OCI-LY7 (cell line): ENCODE results near the gene PARD3. TPM values are rescaled to one million over a fixed set of nuclear protein-coding genes. Genes with fewer than 3 reads are reported as not detected.

Source experiments
- BruUV-seq: library from RNA; stranded (reverse); fragments of 400-500 nt; replicated peaks from 2 replicates; lab custom pipeline; 2021; lab: Mats Ljungman, UMichigan
- CTCF ChIA-PET: fragments of 300-600 bp; sonication (Branson Sonifier 250); formaldehyde crosslinking; loops from one replicate; lab custom pipeline; 2022; ENCODE audit warnings: antibody characterized with exemption; ENCODE audit not compliant: unreplicated experiment; lab: Charles Lee
- POLR2A ChIA-PET: fragments of 300-600 bp; sonication (Branson Sonifier 250); formaldehyde crosslinking; loops from one replicate; lab custom pipeline; 2022; ENCODE audit warnings: antibody characterized with exemption; lab: Charles Lee
- DNase-seq: peaks from one replicate; pipeline ENCODE4 v3.0.0-alpha.2; 2015; ENCODE audit warnings: low spot score
- H2AFZ ChIP-seq: fragments of 200-600 bp; sonication (generic), shearing (Covaris generic); 2 replicates; pipeline ENCODE4 v1.6.1; 2014; ENCODE audit warnings: mild to moderate bottlenecking, antibody characterized with exemption, low read length, moderate library complexity
- H3K27ac ChIP-seq: fragments of 200-600 bp; sonication (generic); 2 replicates; pipeline ENCODE4 v1.5.1; 2014; ENCODE audit warnings: mixed run types, low read depth, mild to moderate bottlenecking, moderate library complexity, low read length, inconsistent platforms; ENCODE audit not compliant: poor library complexity, severe bottlenecking
- H3K36me3 ChIP-seq: fragments of 200-600 bp; sonication (generic); 2 replicates; pipeline ENCODE4 v1.6.1; 2014; ENCODE audit warnings: mild to moderate bottlenecking, antibody characterized with exemption, low read length, moderate library complexity, mixed read lengths; ENCODE audit not compliant: insufficient read depth
- H3K4me1 ChIP-seq: fragments of 200-600 bp; sonication (generic); 2 replicates; pipeline ENCODE4 v1.5.1; 2014; ENCODE audit warnings: mild to moderate bottlenecking, low read length; ENCODE audit not compliant: insufficient read depth, poor library complexity, severe bottlenecking
- H3K4me2 ChIP-seq: fragments of 200-600 bp; sonication (generic); 2 replicates; pipeline ENCODE4 v1.6.1; 2014; ENCODE audit warnings: mild to moderate bottlenecking, low read length
- H3K4me3 ChIP-seq: fragments of 200-600 bp; sonication (generic); 2 replicates; pipeline ENCODE4 v1.5.1; 2014; ENCODE audit warnings: mild to moderate bottlenecking, low read depth, low read length; ENCODE audit not compliant: poor library complexity, severe bottlenecking
- H3K79me2 ChIP-seq: fragments of 200-600 bp; sonication (generic); 2 replicates; pipeline ENCODE4 v1.6.1; 2016; ENCODE audit warnings: low read depth, mild to moderate bottlenecking, low read length, moderate library complexity, mixed read lengths; ENCODE audit not compliant: insufficient read depth
- H3K9me2 ChIP-seq: fragments of 200-600 bp; sonication (generic); 2 replicates; pipeline ENCODE4 v1.6.1; 2016; ENCODE audit warnings: mild to moderate bottlenecking, low read length, mixed read lengths; ENCODE audit not compliant: insufficient read depth
- H3K9me3 ChIP-seq: fragments of 200-600 bp; sonication (generic); 2 replicates; pipeline ENCODE4 v1.6.1; 2014; ENCODE audit warnings: mild to moderate bottlenecking, mixed run types, low read length, mixed read lengths
- H4K20me1 ChIP-seq: fragments of 200-600 bp; sonication (generic); 2 replicates; pipeline ENCODE4 v1.6.1; 2014; ENCODE audit warnings: mild to moderate bottlenecking, antibody characterized with exemption, low read length, moderate library complexity, mixed read lengths; ENCODE audit not compliant: insufficient read depth
- CTCF ChIP-seq: fragments of 200-600 bp; sonication (generic); conservative IDR thresholded peaks from 2 replicates; pipeline ENCODE4 v1.5.1; 2014; ENCODE audit warnings: mild to moderate bottlenecking, antibody characterized with exemption, low read length, moderate library complexity, mixed read lengths
- EZH2phosphoT487 ChIP-seq: fragments of 200-600 bp; sonication (generic); IDR thresholded peaks from 2 replicates; pipeline ENCODE4 v1.6.1; 2018; ENCODE audit warnings: low read depth, borderline replicate concordance, mild to moderate bottlenecking, mixed run types, antibody characterized with exemption, low read length, moderate library complexity, mixed read lengths
- intact Hi-C: fragments of 100-400 bp; cut with micrococcal nuclease; formaldehyde crosslinking; loops from one replicate; pipeline ENCODE4 v1.10.0; 2022; ENCODE audit not compliant: unreplicated experiment
- total RNA-seq, 2 experiments: library from RNA; depleted of rRNA in 1 of 2; stranded (reverse); fragments of >200 nt in 1 of 2; shearing (Covaris generic) in 1 of 2; gene quantifications; 2 replicates each; pipeline ENCODE4 v1.2.3, GENCODE V29; 2014 to 2022

Gene PARD3
- total RNA-seq, 2 experiments from 2014 or later: not detected

GRCh38 chr10:34473174-34474008 lies 341.7 kb downstream of the PARD3 start:
- no peak for TF ChIP-seq CTCF
- no peak for TF ChIP-seq EZH2phosphoT487
- Histone ChIP-seq H4K20me1 (no peaks in the 10 kb centered on the region), H3K4me2 (no peak overlapping the region), H3K79me2 (no peaks in the 10 kb centered on the region), H3K36me3 (no peaks in the 10 kb centered on the region), H3K9me3 (no peaks in the 10 kb centered on the region), H3K4me3 (no peak overlapping the region), H3K4me1 (no peaks in the 10 kb centered on the region), H3K27ac (no peak overlapping the region), H2AFZ (no peak overlapping the region), H3K9me2 (no peaks in the 10 kb centered on the region)
- intact Hi-C loops: no loop called here
- POLR2A ChIA-PET: no interaction called here
- BruUV-seq: no TSS peak
- no peak for DNase-seq
- CTCF ChIA-PET: no interaction called here

GRCh38 chr10:34470307-34470706 lies 344.8 kb downstream of the PARD3 start:
- BruUV-seq: no TSS peak
- H4K20me1 ChIP-seq: no peaks in the 10 kb centered on the region
- no peaks in the 10 kb centered on the region for H3K4me1 ChIP-seq
- H3K79me2 ChIP-seq: no peaks in the 10 kb centered on the region
- H3K27ac ChIP-seq: no peak overlapping the region
- ChIA-PET CTCF (no interaction called here), POLR2A (no interaction called here)
- DNase-seq: no peak
- no peak overlapping the region for H2AFZ ChIP-seq
- no peaks in the 10 kb centered on the region for H3K9me2 ChIP-seq
- no peaks in the 10 kb centered on the region for H3K9me3 ChIP-seq
- no peak overlapping the region for H3K4me3 ChIP-seq
- intact Hi-C loops: no loop called here
- H3K4me2 ChIP-seq: no peak overlapping the region
- TF ChIP-seq EZH2phosphoT487 (no peak), CTCF (no peak)
- H3K36me3 ChIP-seq: no peaks in the 10 kb centered on the region

- H3K4me3 ChIP-seq: no peak overlapping the region
- no peaks in the 10 kb centered on the region for H3K79me2 ChIP-seq
- no peaks in the 10 kb centered on the region for H3K9me2 ChIP-seq
- no peaks in the 10 kb centered on the region for H3K4me1 ChIP-seq
- intact Hi-C loops: no loop called here
- DNase-seq: no peak
- ChIA-PET CTCF (no interaction called here), POLR2A (interaction anchor here (0.6 kb wide), 1 partner anchor 1313 kb away, joined by 5 read pairs; no protein-coding TSS in a partner anchor)
- H3K4me2 ChIP-seq: no peak overlapping the region
- H4K20me1 ChIP-seq: no peaks in the 10 kb centered on the region
- H3K27ac ChIP-seq: no peak overlapping the region
- H2AFZ ChIP-seq: no peak overlapping the region
- H3K36me3 ChIP-seq: no peaks in the 10 kb centered on the region
- H3K9me3 ChIP-seq: no peaks in the 10 kb centered on the region
- TF ChIP-seq EZH2phosphoT487 (no peak), CTCF (no peak)
- no TSS peak for BruUV-seq
Measured at GRCh38 chr10:34469446-34469845, 345.6 kb downstream of the PARD3 start.
